ENCODE measurements around the gene EVI5. TPM values are rescaled to one million over a fixed set of nuclear protein-coding genes. Genes with fewer than 3 reads are reported as not detected.

EVI5 gene
- total RNA-seq, 2 donors from 2014 or later: 20.8 to 29.0 TPM

DNA sequence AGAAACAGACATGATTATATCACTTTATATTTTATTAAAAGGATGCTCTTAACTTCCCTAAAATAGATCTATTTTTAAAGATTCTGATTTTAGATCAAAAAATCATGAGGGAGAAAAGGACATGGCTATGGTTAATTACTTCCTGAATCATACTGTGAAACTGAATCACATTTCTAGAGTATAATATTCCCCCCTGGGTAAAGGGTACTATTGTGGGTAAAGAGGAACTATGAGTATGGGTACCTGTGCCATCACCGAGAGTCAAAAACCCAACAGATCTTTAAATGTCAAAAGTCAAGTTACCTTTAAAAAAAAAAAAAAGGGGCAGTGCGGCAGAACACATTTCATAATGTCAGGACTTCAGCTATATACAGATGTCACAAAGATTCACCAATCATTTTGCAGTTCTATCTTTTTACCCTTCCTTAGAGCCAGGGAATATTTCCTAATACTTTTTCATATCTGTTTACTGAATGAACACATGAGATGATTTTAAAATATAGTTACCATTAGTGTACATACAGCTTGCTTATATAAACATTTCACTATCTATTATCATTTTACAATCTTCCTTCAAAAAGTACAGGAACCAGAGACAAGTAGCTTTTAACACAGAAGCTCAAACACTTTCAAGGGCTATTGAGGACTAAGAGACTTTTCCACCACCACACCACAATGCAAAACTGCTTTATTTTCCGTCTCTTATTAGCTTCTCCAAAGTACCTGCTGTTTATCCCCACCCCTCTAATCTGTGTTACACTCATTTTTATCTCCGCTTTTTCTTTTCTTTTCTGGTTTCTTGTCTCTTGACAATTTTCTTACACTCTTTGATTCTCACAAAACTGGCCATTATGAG is 45.0 kb downstream of the EVI5 start:
- no peaks in the 10 kb centered on the region for H3K27me3 ChIP-seq (ENCODE audit: control insufficient read depth, insufficient read depth, low read length, poor library complexity, severe bottlenecking)
- DNase-seq: no peak
- Mint-ChIP-seq H3K27ac (no peak overlapping the region), H3K4me3 (no peak overlapping the region), H3K4me1 (no peaks in the 10 kb centered on the region), H3K36me3 (ENCODE audit: low read depth) (peaks cover 9% of the 10 kb centered on the region), H3K27me3 (ENCODE audit: insufficient read depth) (no peaks in the 10 kb centered on the region), H3K9me3 (no peaks in the 10 kb centered on the region)
- peaks cover 4% of the 10 kb centered on the region for H3K36me3 ChIP-seq (ENCODE audit: control insufficient read depth, insufficient read depth, low read length)
- TF ChIP-seq, protein P1, sequence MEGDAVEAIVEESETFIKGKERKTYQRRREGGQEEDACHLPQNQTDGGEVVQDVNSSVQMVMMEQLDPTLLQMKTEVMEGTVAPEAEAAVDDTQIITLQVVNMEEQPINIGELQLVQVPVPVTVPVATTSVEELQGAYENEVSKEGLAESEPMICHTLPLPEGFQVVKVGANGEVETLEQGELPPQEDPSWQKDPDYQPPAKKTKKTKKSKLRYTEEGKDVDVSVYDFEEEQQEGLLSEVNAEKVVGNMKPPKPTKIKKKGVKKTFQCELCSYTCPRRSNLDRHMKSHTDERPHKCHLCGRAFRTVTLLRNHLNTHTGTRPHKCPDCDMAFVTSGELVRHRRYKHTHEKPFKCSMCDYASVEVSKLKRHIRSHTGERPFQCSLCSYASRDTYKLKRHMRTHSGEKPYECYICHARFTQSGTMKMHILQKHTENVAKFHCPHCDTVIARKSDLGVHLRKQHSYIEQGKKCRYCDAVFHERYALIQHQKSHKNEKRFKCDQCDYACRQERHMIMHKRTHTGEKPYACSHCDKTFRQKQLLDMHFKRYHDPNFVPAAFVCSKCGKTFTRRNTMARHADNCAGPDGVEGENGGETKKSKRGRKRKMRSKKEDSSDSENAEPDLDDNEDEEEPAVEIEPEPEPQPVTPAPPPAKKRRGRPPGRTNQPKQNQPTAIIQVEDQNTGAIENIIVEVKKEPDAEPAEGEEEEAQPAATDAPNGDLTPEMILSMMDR (conservative IDR thresholded peaks at IDR 0.05): no peak
- H3K4me1 ChIP-seq (ENCODE audit: control insufficient read depth, insufficient read depth, low read length): no peaks in the 10 kb centered on the region
- no peaks in the 10 kb centered on the region for H3K9me3 ChIP-seq (ENCODE audit: control insufficient read depth, low read length)
- H3K4me3 ChIP-seq (ENCODE audit: low read length): no peak overlapping the region
- H3K27ac ChIP-seq (ENCODE audit: low read depth, low read length): no peak overlapping the region
- H3K9ac ChIP-seq (ENCODE audit: extremely low read depth, low read length, poor library complexity, severe bottlenecking): no peak overlapping the region
- 92 to 97% methylated on average over 3 to 4 of the region's 4 CpGs for WGBS, 2 experiments (ENCODE audit: insufficient coverage in 1 of 2, insufficient read length in 1 of 2)

GRCh38 chr1:92736395-92736794 is 48.5 kb downstream of the EVI5 start:
- Histone ChIP-seq H3K27ac (ENCODE audit: low read depth, low read length) (no peak overlapping the region), H3K4me3 (ENCODE audit: low read length) (no peak overlapping the region), H3K9me3 (ENCODE audit: control insufficient read depth, low read length) (no peaks in the 10 kb centered on the region), H3K36me3 (ENCODE audit: control insufficient read depth, insufficient read depth, low read length) (peaks cover 12% of the 10 kb centered on the region), H3K27me3 (ENCODE audit: control insufficient read depth, insufficient read depth, low read length, poor library complexity, severe bottlenecking) (no peaks in the 10 kb centered on the region), H3K4me1 (ENCODE audit: control insufficient read depth, insufficient read depth, low read length) (no peaks in the 10 kb centered on the region), H3K9ac (ENCODE audit: extremely low read depth, low read length, poor library complexity, severe bottlenecking) (no peak overlapping the region)
- WGBS, 2 experiments (ENCODE audit: insufficient coverage in 1 of 2, insufficient read length in 1 of 2): 79 to 100% methylated on average over 2 to 4 of the region's 4 CpGs
- Mint-ChIP-seq H3K27me3 (ENCODE audit: insufficient read depth) (no peaks in the 10 kb centered on the region), H3K27ac (no peak overlapping the region), H3K9me3 (no peaks in the 10 kb centered on the region), H3K4me3 (no peak overlapping the region), H3K36me3 (ENCODE audit: low read depth) (peaks cover 13% of the 10 kb centered on the region), H3K4me1 (no peaks in the 10 kb centered on the region)
- DNase-seq: no peak
- TF ChIP-seq, protein P1 (conservative IDR thresholded peaks at IDR 0.05): peak; percentile 65

DNA sequence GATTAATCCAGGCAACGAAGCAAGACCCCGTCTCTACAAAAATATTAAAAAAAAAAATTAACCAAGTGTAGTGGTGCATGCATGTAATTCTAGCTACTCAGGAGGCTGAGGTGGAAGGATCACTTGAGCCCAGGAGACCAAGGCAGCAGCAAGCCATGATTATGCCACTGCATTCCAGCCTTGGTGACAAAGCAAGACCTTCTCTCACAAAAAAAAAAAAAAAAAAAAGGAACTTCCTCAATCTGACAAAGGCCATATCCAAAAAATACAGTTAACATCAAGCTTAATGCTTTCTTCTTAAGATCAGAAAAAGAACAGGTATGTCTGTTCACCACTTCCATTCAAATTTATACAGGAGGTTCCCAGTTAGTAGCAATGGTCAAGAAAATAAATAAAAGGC is 54.4 kb downstream of the EVI5 start:
- DNase-seq: no peak
- H3K36me3 ChIP-seq (ENCODE audit: control insufficient read depth, insufficient read depth, low read length): peaks cover 12% of the 10 kb centered on the region
- H3K27ac ChIP-seq (ENCODE audit: low read depth, low read length): no peak overlapping the region
- TF ChIP-seq, protein P1 (conservative IDR thresholded peaks at IDR 0.05): no peak
- H3K4me3 Mint-ChIP-seq: no peak overlapping the region
- no peak overlapping the region for H3K4me3 ChIP-seq (ENCODE audit: low read length)
- no peaks in the 10 kb centered on the region for H3K4me1 ChIP-seq (ENCODE audit: control insufficient read depth, insufficient read depth, low read length)
- H3K27me3 Mint-ChIP-seq (ENCODE audit: insufficient read depth): no peaks in the 10 kb centered on the region
- no peak overlapping the region for H3K9ac ChIP-seq (ENCODE audit: extremely low read depth, low read length, poor library complexity, severe bottlenecking)
- 95% methylated on average over 2 of the region's 2 CpGs; no CpG with 5 or more reads in 1 of the 2 experiments for WGBS, 2 experiments (ENCODE audit: insufficient coverage in 1 of 2, insufficient read length in 1 of 2)
- no peaks in the 10 kb centered on the region for H3K27me3 ChIP-seq (ENCODE audit: control insufficient read depth, insufficient read depth, low read length, poor library complexity, severe bottlenecking)
- H3K4me1 Mint-ChIP-seq: no peaks in the 10 kb centered on the region
- no peak overlapping the region for H3K27ac Mint-ChIP-seq
- peaks cover 13% of the 10 kb centered on the region for H3K36me3 Mint-ChIP-seq (ENCODE audit: low read depth)
- H3K9me3 Mint-ChIP-seq: no peaks in the 10 kb centered on the region
- H3K9me3 ChIP-seq (ENCODE audit: control insufficient read depth, low read length): no peaks in the 10 kb centered on the region

Measured in endodermal cell (in vitro differentiated cells).